IMR-90 (cell line): Measurements from ENCODE around the gene SIAH1. TPM values are rescaled to one million over a fixed set of nuclear protein-coding genes. Genes with fewer than 3 reads are reported as not detected.
A peak's percentile ranks its signal among the peaks of the same experiment; 100 is the strongest.

Experiments used
- ATAC-seq: fragments of 200-7000 bp; cut with Tn5 transposase; 2 replicates; pipeline ENCODE4 v1.9.1; 2020; ENCODE audit warnings: low read depth, mild to moderate bottlenecking, moderate library complexity
- BruUV-seq: library from RNA; stranded (reverse); fragments of 400-500 nt; replicated peaks from 2 replicates; lab custom pipeline; 2021; lab: Mats Ljungman, UMichigan
- CTCF ChIA-PET: fragments of 300-600 bp; formaldehyde crosslinking; extraction: SDS; loops from one replicate; lab custom pipeline; 2021; ENCODE audit warnings: antibody characterized with exemption; lab: Yijun Ruan, JAX
- POLR2A ChIA-PET: fragments of 300-600 bp; sonication (Branson Sonifier 250); formaldehyde crosslinking; loops from one replicate; lab custom pipeline; 2022; ENCODE audit warnings: antibody characterized with exemption; ENCODE audit not compliant: unreplicated experiment; lab: Charles Lee
- DNase-seq: peaks from one replicate; pipeline ENCODE4 v3.0.0; 2013
- H2AFZ ChIP-seq: replicated peaks from 2 replicates; pipeline ENCODE3; 2013; ENCODE audit warnings: low read length, mild to moderate bottlenecking; ENCODE audit not compliant: poor library complexity
- H2AK5ac ChIP-seq: 2 replicates; pipeline ENCODE4 v1.6.1; 2013; ENCODE audit warnings: low read depth, low read length, inconsistent platforms
- H2AK9ac ChIP-seq: replicated peaks from 2 replicates; pipeline ENCODE3; 2013; ENCODE audit warnings: mild to moderate bottlenecking, low read depth, low read length, moderate library complexity; ENCODE audit not compliant: poor library complexity
- H2BK120ac ChIP-seq: 2 replicates; pipeline ENCODE4 v1.6.1; 2013; ENCODE audit warnings: low read depth, low read length, inconsistent platforms
- H2BK15ac ChIP-seq: 3 replicates; pipeline ENCODE4 v1.6.1; 2013; ENCODE audit warnings: low read depth, low read length, inconsistent platforms
- H2BK20ac ChIP-seq: 2 replicates; pipeline ENCODE4 v1.6.1; 2013; ENCODE audit warnings: low read depth, mild to moderate bottlenecking, inconsistent platforms, low read length, moderate library complexity
- H2BK5ac ChIP-seq: 2 replicates; pipeline ENCODE4 v1.6.1; 2013; ENCODE audit warnings: mild to moderate bottlenecking, low read depth, low read length, inconsistent platforms; ENCODE audit not compliant: poor library complexity, severe bottlenecking
- H3K14ac ChIP-seq: replicated peaks from 2 replicates; pipeline ENCODE4 v1.6.1; 2013; ENCODE audit warnings: low read depth, low read length, inconsistent platforms
- H3K18ac ChIP-seq: 2 replicates; pipeline ENCODE4 v1.6.1; 2013; ENCODE audit warnings: low read depth, low read length, control low read depth
- H3K23ac ChIP-seq: 2 replicates; pipeline ENCODE4 v1.6.1; 2013; ENCODE audit warnings: low read depth, low read length, inconsistent platforms
- H3K27ac ChIP-seq: 2 replicates; pipeline ENCODE4 v1.5.1; 2013; ENCODE audit warnings: mild to moderate bottlenecking, control low read depth, low read length; ENCODE audit not compliant: insufficient read depth
- H3K27me3 ChIP-seq: 2 replicates; pipeline ENCODE4 v1.6.1; 2013; ENCODE audit warnings: low read length; ENCODE audit not compliant: control insufficient read depth, insufficient read depth
- H3K36me3 ChIP-seq: 2 replicates; pipeline ENCODE4 v1.6.1; 2013; ENCODE audit warnings: low read length, mixed read lengths; ENCODE audit not compliant: control insufficient read depth, insufficient read depth
- H3K4ac ChIP-seq: 2 replicates; pipeline ENCODE4 v1.6.1; 2013; ENCODE audit warnings: low read depth, low read length, inconsistent platforms
- H3K4me1 ChIP-seq: 2 replicates; pipeline ENCODE4 v1.6.1; 2013; ENCODE audit warnings: low read length, mixed read lengths; ENCODE audit not compliant: control insufficient read depth, insufficient read depth
- H3K4me2 ChIP-seq: 2 replicates; pipeline ENCODE4 v1.6.1; 2013; ENCODE audit warnings: low read depth, mild to moderate bottlenecking, control low read depth, low read length, moderate library complexity
- H3K4me3 ChIP-seq: 2 replicates; pipeline ENCODE4 v1.5.1; 2013; ENCODE audit warnings: low read depth, mild to moderate bottlenecking, control low read depth, low read length, moderate library complexity; ENCODE audit not compliant: insufficient read depth
- H3K56ac ChIP-seq: 2 replicates; pipeline ENCODE4 v1.6.1; 2013; ENCODE audit warnings: low read length, inconsistent platforms; ENCODE audit not compliant: insufficient read depth; ENCODE audit errors: extremely low read depth
- H3K79me1 ChIP-seq, 2 experiments: 2 replicates each; pipeline ENCODE4 v1.6.1; 2013; ENCODE audit warnings: low read length in 2 of 2, inconsistent platforms in 1 of 2, low read depth in 1 of 2
- H3K9ac ChIP-seq: 2 replicates; pipeline ENCODE4 v1.6.1; 2013; ENCODE audit warnings: low read depth, low read length, control low read depth
- H3K9me1 ChIP-seq: 2 replicates; pipeline ENCODE4 v1.6.1; 2013; ENCODE audit warnings: low read length, inconsistent platforms; ENCODE audit not compliant: insufficient read depth
- H3K9me3 ChIP-seq: 2 replicates; pipeline ENCODE4 v1.6.1; 2013; ENCODE audit warnings: low read length; ENCODE audit not compliant: control insufficient read depth, insufficient read depth
- H4K20me1 ChIP-seq: 2 replicates; pipeline ENCODE4 v1.6.1; 2013; ENCODE audit warnings: low read length, inconsistent platforms; ENCODE audit not compliant: insufficient read depth
- H4K5ac ChIP-seq: 2 replicates; pipeline ENCODE4 v1.6.1; 2013; ENCODE audit warnings: mild to moderate bottlenecking, low read depth, low read length, control low read depth
- H4K8ac ChIP-seq, 2 experiments: 2 replicates each; pipeline ENCODE4 v1.6.1; 2013; ENCODE audit warnings: low read depth in 2 of 2, low read length in 2 of 2, control low read depth in 1 of 2, inconsistent platforms in 1 of 2
- H4K91ac ChIP-seq: 2 replicates; pipeline ENCODE4 v1.6.1; 2013; ENCODE audit warnings: low read depth, low read length, inconsistent platforms; ENCODE audit not compliant: insufficient read depth
- CHD1 ChIP-seq: IDR thresholded peaks from 2 replicates; pipeline ENCODE4 v1.6.1; 2012; ENCODE audit warnings: low read depth, low read length, improper control_type of control experiment
- FOS ChIP-seq: fragments of 150-350 bp; IDR thresholded peaks from 2 replicates; pipeline ENCODE4 v1.6.1; 2016; ENCODE audit warnings: low read depth, low read length
- RAD21 ChIP-seq: IDR thresholded peaks from 2 replicates; pipeline ENCODE4 v1.6.1; 2012; ENCODE audit warnings: low read length, improper control_type of control experiment
- RCOR1 ChIP-seq: IDR thresholded peaks from 2 replicates; pipeline ENCODE4 v1.6.1; 2012; ENCODE audit warnings: mild to moderate bottlenecking, low read length, improper control_type of control experiment; ENCODE audit not compliant: insufficient replicate concordance
- RFX5 ChIP-seq: IDR thresholded peaks from 2 replicates; pipeline ENCODE4 v1.8.0; 2012; ENCODE audit warnings: low read depth, mild to moderate bottlenecking, low read length, moderate library complexity
- WGBS, 2 experiments: methylation state at CpG; one replicate each; pipeline versions ENCODE4 v1.1.5 to v1.1.7; 2013; ENCODE audit warnings: missing lambda C conversion rate in 2 of 2; ENCODE audit not compliant: insufficient read length in 1 of 2; ENCODE audit errors: extremely low coverage in 2 of 2; 5-methylcytosine and 5-hydroxymethylcytosine counted together
- dilution Hi-C: fragments of 300-500 bp; cut with HindIII; formaldehyde crosslinking; loops from one replicate; pipeline ENCODE4 v1.14.3; 2018; ENCODE audit warnings: low sequenced_read_pairs; ENCODE audit not compliant: unreplicated experiment
- in situ Hi-C: fragments of 300-500 bp; cut with MboI; formaldehyde crosslinking; loops from 3 replicates; pipeline ENCODE4 v1.14.3; 2019; ENCODE audit warnings: low sequenced_read_pairs, inconsistent platforms, mixed read lengths
- intact Hi-C: fragments of 100-400 bp; cut with micrococcal nuclease; formaldehyde crosslinking; loops from 2 replicates; pipeline ENCODE4 v1.10.0; 2022
- polyA plus RNA-seq, 3 experiments: library from polyadenylated mRNA; depleted of rRNA; stranded (reverse); fragments of >200 nt; gene quantifications; 2 replicates each; pipeline ENCODE4 v1.2.3, GENCODE V29; 2012; ENCODE audit warnings: low replicate concordance in 1 of 3
- total RNA-seq: library from RNA; depleted of rRNA; stranded (reverse); fragments of >200 nt; gene quantifications from 2 replicates; pipeline ENCODE4 v1.2.3, GENCODE V29; 2012
- TF ChIP-seq, protein P1 (sequence below): fragments of 150-350 bp; IDR thresholded peaks from 2 replicates; pipeline ENCODE4 v1.6.1; 2017; ENCODE audit warnings: mild to moderate bottlenecking, antibody characterized with exemption, low read length, low read depth

Gene SIAH1
- total and polyA plus RNA-seq, 2 of the 4 experiments (the other 2 are of a cell fraction) = 10.3 to 17.7 TPM

DNA sequence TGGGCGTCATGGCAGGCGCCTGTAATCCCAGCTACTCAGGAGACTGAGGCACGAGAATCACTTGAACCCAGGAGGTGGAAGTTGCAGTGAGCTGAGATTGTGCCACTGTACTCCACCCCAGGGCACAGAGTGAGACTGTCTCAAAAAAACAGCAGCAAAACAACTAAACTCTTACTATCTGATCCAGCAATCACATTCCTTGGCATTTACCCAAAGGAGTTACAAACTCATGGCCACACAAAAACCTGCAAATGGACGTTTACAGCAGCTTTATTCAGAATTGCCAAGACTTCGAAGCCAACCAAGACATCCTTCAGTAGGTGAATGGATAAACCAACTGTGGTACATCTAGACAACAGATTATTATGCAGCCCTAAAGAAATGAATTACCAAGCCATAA, 4.0 kb downstream of the SIAH1 start:
- H3K4me1 ChIP-seq = peaks cover 11% of the 10 kb centered on the region
- intact Hi-C loops = loop anchor here (5.0 kb wide), 2 partner anchors 121 to 226 kb away; no protein-coding TSS in a partner anchor
- no peak overlapping the region for H2AK9ac ChIP-seq
- H3K4me3 ChIP-seq = no peak overlapping the region
- H3K9me3 ChIP-seq = no peaks in the 10 kb centered on the region
- ChIA-PET POLR2A (no interaction called here), CTCF (no interaction called here)
- no peak overlapping the region for H4K91ac ChIP-seq
- TF ChIP-seq, protein P1, sequence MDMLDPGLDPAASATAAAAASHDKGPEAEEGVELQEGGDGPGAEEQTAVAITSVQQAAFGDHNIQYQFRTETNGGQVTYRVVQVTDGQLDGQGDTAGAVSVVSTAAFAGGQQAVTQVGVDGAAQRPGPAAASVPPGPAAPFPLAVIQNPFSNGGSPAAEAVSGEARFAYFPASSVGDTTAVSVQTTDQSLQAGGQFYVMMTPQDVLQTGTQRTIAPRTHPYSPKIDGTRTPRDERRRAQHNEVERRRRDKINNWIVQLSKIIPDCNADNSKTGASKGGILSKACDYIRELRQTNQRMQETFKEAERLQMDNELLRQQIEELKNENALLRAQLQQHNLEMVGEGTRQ = no peak
- TF ChIP-seq RAD21 (no peak), RCOR1 (no peak), CHD1 (no peak), RFX5 (no peak), FOS (no peak)
- no peaks in the 10 kb centered on the region for H3K36me3 ChIP-seq
- peak overlapping the region; percentile 50 for H3K23ac ChIP-seq
- no peak overlapping the region for H2BK20ac ChIP-seq
- H3K27me3 ChIP-seq = no peaks in the 10 kb centered on the region
- ATAC-seq (no peak), DNase-seq (peak; percentile 44)
- H3K14ac ChIP-seq = no peak overlapping the region
- H4K20me1 ChIP-seq = peaks cover 62% of the 10 kb centered on the region
- in situ Hi-C loops = no loop called here
- no peak overlapping the region for H2BK5ac ChIP-seq
- no peak overlapping the region for H4K8ac ChIP-seq
- no peak overlapping the region for H3K56ac ChIP-seq
- H3K9ac ChIP-seq = no peak overlapping the region
- no peak overlapping the region for H4K5ac ChIP-seq
- H2AK5ac ChIP-seq = no peak overlapping the region
- no peak overlapping the region for H2AFZ ChIP-seq
- no TSS peak for BruUV-seq
- WGBS, 2 experiments = no CpG with 5 or more reads among the region's 5 CpGs
- no peak overlapping the region for H3K18ac ChIP-seq
- H2BK120ac ChIP-seq = no peak overlapping the region
- H3K27ac ChIP-seq = no peak overlapping the region
- H3K4me2 ChIP-seq = no peak overlapping the region
- H3K4ac ChIP-seq = no peak overlapping the region
- H3K79me1 ChIP-seq = peaks cover 0 to 54% of the 10 kb centered on the region in 2 experiments; a peak in 3 of 4 replicates
- dilution Hi-C loops = no loop called here
- H3K9me1 ChIP-seq = peaks cover 15% of the 10 kb centered on the region
- H2BK15ac ChIP-seq = no peak overlapping the region
